Measurements from ENCODE around the gene RAPGEF2. TPM values are rescaled to one million over a fixed set of nuclear protein-coding genes. Genes with fewer than 3 reads are reported as not detected.

Gene RAPGEF2
- total and polyA plus RNA-seq, 2 of the 8 experiments (the other 6 are each of a cell fraction or from before 2014, with no cell fraction given): 24.4 to 48.6 TPM

- TF ChIP-seq, protein P1, sequence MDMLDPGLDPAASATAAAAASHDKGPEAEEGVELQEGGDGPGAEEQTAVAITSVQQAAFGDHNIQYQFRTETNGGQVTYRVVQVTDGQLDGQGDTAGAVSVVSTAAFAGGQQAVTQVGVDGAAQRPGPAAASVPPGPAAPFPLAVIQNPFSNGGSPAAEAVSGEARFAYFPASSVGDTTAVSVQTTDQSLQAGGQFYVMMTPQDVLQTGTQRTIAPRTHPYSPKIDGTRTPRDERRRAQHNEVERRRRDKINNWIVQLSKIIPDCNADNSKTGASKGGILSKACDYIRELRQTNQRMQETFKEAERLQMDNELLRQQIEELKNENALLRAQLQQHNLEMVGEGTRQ (IDR thresholded peaks at IDR 0.05; ENCODE audit: low read length): no peak
- TF ChIP-seq MAFK (IDR thresholded peaks at IDR 0.05; ENCODE audit: low read depth, low read length) (no peak), JUND (IDR thresholded peaks at IDR 0.05; ENCODE audit: low read length) (no peak), CTBP2 (IDR thresholded peaks at IDR 0.05; ENCODE audit: borderline replicate concordance, insufficient read depth, insufficient read length, low read length) (no peak), NANOG (IDR thresholded peaks at IDR 0.05; ENCODE audit: insufficient read depth, low read depth, low read length, poor library complexity, severe bottlenecking) (no peak)
Measured at GRCh38 chr4:159106636-159107035, 3.8 kb downstream of the RAPGEF2 start (continued).

Measured in H1 (cell line).